ENCODE data around the gene HCRTR1.

- no peak for TF ChIP-seq CTCF (IDR thresholded peaks at IDR 0.05 in 4 of 5, conservative IDR thresholded peaks at IDR 0.05 in 1 of 5)
- no peak for TF ChIP-seq POLR2A (IDR thresholded peaks at IDR 0.05)
These were observed 25.4 kb downstream of the HCRTR1 start for GRCh38 chr1:31642897-31643296.
